Measurements from ENCODE around the gene NACAD. TPM values are rescaled to one million over a fixed set of nuclear protein-coding genes. Genes with fewer than 3 reads are reported as not detected.

Gene NACAD
- total and polyA plus RNA-seq, 3 donors from 2014 or later = 6.9 to 12.0 (median 8.7) TPM

DNA sequence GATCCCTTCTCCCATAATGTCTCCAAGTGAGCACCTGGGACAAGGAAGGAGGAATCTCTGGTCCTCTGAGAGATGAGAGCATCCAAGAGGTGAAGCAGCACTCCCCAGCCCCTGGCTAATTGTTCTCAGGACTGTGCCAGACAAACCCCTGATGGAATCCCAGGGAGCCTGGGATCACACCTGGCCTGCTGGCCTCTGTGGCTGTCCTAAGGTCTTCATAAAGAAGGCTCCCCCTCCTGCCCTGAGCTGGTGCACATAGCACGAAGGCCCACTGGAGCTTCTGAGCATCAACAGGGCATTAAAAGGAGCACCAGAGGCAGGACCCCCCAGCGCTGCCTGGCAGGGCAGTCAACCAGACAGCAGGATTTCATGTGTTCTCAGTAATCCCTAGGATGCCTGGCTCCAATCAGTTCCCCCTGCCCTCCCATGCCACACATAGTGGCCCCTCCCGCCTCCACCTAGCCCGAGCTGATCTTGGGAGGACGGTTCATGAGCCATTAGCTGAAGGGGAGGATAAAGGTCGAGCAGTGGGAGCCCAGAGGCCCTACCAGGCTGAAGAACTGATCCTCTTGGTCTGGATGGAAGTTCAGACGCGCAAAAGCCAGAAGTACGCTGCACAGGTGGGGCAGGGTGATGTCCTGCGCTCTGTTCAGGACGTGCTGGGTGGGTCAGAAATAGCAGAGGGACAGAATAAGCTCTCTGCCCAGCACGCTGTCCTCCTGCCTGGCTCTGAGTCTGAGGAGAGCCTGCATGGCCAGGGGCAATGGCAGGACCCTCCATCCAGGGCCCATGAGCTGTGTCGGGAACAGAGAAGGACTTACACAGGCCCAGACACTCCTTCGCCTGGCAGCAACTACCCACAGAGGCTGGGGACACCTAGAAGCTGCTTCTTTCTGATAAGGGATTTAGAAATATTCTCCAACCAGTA lies 14.3 kb upstream of the NACAD start:
- no peak for DNase-seq
- TF ChIP-seq POLR2A (IDR thresholded peaks at IDR 0.05) = no peak
- TF ChIP-seq, protein P1, sequence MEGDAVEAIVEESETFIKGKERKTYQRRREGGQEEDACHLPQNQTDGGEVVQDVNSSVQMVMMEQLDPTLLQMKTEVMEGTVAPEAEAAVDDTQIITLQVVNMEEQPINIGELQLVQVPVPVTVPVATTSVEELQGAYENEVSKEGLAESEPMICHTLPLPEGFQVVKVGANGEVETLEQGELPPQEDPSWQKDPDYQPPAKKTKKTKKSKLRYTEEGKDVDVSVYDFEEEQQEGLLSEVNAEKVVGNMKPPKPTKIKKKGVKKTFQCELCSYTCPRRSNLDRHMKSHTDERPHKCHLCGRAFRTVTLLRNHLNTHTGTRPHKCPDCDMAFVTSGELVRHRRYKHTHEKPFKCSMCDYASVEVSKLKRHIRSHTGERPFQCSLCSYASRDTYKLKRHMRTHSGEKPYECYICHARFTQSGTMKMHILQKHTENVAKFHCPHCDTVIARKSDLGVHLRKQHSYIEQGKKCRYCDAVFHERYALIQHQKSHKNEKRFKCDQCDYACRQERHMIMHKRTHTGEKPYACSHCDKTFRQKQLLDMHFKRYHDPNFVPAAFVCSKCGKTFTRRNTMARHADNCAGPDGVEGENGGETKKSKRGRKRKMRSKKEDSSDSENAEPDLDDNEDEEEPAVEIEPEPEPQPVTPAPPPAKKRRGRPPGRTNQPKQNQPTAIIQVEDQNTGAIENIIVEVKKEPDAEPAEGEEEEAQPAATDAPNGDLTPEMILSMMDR (IDR thresholded peaks at IDR 0.05) = no peak
- Histone ChIP-seq H3K4me1 (peaks cover 3% of the 10 kb centered on the region), H3K4me3 (no peak overlapping the region), H3K27ac (no peak overlapping the region), H3K9me3 (no peaks in the 10 kb centered on the region), H3K27me3 (no peaks in the 10 kb centered on the region), H3K36me3 (ENCODE audit: low read depth, missing control alignments) (no peaks in the 10 kb centered on the region)
- WGBS, 2 donors = 83 to 91% methylated on average over 13 to 14 of the region's 14 CpGs
- intact Hi-C loops (cut with DNase I; ENCODE audit: low total_unique reads) = loop anchor here (10.0 kb wide), 1 partner anchor 118 kb away; no protein-coding TSS in a partner anchor

DNA sequence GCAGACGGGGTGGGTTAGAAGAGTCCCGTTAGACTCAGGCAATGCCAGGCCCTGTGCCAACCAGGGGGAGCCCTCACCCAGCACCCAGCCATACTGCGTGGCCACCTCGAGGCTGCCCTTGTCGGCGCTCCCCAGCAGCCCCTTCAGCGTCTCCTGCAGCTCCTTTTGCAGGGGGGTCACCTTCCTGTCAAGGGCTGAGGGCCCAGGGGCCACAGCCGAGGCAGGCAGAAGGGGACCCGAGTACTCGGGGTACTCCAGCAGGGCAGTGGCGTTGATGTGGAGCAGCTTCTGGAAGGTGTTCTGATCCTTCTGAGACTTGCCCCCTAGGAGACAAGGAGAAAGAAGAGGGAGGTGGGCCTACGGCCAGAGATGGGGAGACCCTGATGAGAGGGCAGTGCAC lies 13.0 kb upstream of the NACAD start:
- Histone ChIP-seq H3K27me3 (no peaks in the 10 kb centered on the region), H3K4me1 (no peaks in the 10 kb centered on the region), H3K4me3 (no peak overlapping the region), H3K27ac (no peak overlapping the region), H3K9me3 (no peaks in the 10 kb centered on the region), H3K36me3 (ENCODE audit: low read depth, missing control alignments) (no peaks in the 10 kb centered on the region)
- no peak for DNase-seq
- TF ChIP-seq, protein P1 (IDR thresholded peaks at IDR 0.05) = no peak
- no peak for TF ChIP-seq POLR2A (IDR thresholded peaks at IDR 0.05)
- intact Hi-C loops (cut with DNase I; ENCODE audit: low total_unique reads) = loop anchor here (10.0 kb wide), 1 partner anchor 117 kb away; no protein-coding TSS in a partner anchor
- 75 to 90% methylated on average over 1 to 12 of the region's 12 CpGs for WGBS, 2 donors

DNA sequence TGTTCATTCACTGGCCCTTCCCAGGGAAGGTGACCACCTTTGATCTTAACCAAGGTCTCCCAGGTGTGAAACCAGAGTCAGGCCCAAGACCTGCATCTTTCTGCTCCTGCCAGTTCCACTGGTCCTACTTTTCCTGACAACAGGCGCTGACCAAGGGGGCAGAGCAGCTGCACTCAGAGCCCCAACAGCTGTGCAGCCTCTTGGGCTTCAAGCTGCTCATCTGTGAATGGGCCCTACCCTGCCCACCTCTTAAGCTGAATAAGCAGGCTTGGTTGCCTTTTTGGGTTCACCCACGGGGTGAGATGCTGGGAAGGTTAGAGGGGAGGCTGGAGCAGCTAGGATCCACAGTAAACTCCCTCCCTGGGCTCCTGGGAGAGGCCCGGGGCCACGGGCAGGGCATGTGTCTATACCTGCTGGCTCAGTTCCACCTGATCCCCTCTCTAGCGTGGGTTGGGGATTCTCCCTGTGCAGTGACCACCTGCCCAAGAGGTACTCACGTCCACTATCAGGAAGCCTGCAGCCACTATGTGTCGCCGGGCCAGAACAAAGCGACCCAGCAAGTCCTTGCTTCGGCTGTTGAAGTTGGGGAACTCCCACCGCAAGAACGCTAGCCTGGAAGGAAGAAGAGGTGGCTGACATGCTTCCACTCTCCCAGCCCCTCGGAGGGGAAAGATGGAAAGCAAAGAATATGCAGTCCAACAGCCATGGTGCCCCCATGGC lies 12.2 kb upstream of the NACAD start:
- WGBS, 2 donors = 80 to 99% methylated on average over 9 to 13 of the region's 13 CpGs
- TF ChIP-seq, protein P1 (IDR thresholded peaks at IDR 0.05) = no peak
- no peak for TF ChIP-seq POLR2A (IDR thresholded peaks at IDR 0.05)
- H3K27ac ChIP-seq = no peak overlapping the region
- H3K9me3 ChIP-seq = no peaks in the 10 kb centered on the region
- no peak overlapping the region for H3K4me3 ChIP-seq
- H3K36me3 ChIP-seq (ENCODE audit: low read depth, missing control alignments) = no peaks in the 10 kb centered on the region
- no peaks in the 10 kb centered on the region for H3K27me3 ChIP-seq
- no peaks in the 10 kb centered on the region for H3K4me1 ChIP-seq
- intact Hi-C loops (cut with DNase I; ENCODE audit: low total_unique reads) = loop anchor here (10.0 kb wide), 1 partner anchor 116 kb away; no protein-coding TSS in a partner anchor
- DNase-seq = no peak

DNA sequence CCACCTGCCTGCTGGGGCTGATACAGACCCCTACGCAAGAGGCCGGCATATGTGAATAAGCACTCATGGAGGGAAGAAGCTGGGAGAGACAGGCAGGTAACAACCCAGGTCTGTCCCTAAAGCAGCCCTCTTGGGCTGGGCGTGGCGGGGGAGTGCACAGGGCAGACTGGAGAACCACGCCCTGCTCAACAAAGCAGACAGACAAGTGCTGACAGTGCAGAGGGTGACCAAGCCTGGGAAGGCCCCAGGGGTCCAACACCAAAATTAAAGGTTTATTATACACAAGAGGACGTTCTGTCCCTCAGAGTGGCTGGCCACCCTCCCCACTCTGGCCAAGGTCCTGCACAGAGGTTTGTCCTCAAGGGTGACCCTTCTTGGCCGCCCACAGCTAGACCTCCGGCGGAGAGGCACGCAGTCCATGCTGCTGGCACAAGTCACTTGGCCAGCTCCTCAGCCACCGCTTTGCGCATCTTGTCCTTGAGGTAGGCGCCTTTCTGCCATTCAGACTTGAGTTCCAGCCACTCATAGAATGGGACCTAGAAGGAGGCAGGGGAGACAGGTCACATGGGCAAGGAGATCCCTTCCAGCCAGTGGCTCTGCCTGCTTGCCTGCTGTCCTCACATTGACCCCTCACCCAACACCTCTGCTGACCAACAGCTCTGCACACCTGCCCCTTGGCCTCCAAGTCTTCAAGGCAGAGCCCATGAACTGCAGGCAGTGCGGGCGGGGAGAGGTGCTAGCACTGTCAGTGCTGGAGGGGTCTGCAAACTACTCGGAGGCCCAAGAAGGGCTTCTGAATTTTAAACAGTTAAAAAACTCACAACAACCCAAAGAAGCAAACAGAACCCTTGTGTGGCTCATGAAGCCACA lies 11.4 kb upstream of the NACAD start:
- intact Hi-C loops (cut with DNase I; ENCODE audit: low total_unique reads) = loop anchor here (10.0 kb wide), 1 partner anchor 115 kb away; no protein-coding TSS in a partner anchor
- Histone ChIP-seq H3K4me3 (no peak overlapping the region), H3K27ac (no peak overlapping the region), H3K4me1 (no peaks in the 10 kb centered on the region), H3K36me3 (ENCODE audit: low read depth, missing control alignments) (no peaks in the 10 kb centered on the region), H3K27me3 (no peaks in the 10 kb centered on the region), H3K9me3 (no peaks in the 10 kb centered on the region)
- DNase-seq = no peak
- no peak for TF ChIP-seq POLR2A (IDR thresholded peaks at IDR 0.05)
- TF ChIP-seq, protein P1 (IDR thresholded peaks at IDR 0.05) = no peak
- WGBS, 2 donors = 77 to 90% methylated on average over 6 to 16 of the region's 16 CpGs
